GM21381 (cell line): ENCODE measurements around the gene GPI.
A peak's percentile ranks its signal among the peaks of the same experiment; 100 is the strongest.

Experiments
- ATAC-seq: cut with Tn5 transposase; IDR thresholded peaks from one replicate; pipeline ENCODE4 v1.9.1; 2021; ENCODE audit warnings: mild to moderate bottlenecking, moderate library complexity; ENCODE audit not compliant: unreplicated experiment

The GPI gene

DNA sequence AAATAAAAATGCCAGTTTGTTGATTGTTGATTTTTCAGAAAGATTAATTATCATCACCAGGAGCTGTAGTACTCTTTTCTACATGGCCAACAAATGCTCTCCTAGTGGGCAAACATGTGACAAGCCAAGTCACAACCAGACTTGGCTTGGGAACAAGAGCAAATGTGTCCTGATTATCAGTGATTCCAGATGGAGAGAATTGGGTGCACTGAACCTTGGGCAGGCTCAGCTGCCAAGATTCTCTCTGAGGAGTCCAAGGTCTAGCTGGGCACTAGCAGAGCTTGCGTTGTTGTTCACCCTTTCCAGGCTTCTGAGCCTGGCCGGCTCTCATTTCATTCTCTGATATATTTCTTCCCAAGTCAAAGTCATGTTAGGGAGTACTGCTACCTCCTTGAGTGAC lies 27.3 kb upstream of the GPI start:
- ATAC-seq = no peak

DNA sequence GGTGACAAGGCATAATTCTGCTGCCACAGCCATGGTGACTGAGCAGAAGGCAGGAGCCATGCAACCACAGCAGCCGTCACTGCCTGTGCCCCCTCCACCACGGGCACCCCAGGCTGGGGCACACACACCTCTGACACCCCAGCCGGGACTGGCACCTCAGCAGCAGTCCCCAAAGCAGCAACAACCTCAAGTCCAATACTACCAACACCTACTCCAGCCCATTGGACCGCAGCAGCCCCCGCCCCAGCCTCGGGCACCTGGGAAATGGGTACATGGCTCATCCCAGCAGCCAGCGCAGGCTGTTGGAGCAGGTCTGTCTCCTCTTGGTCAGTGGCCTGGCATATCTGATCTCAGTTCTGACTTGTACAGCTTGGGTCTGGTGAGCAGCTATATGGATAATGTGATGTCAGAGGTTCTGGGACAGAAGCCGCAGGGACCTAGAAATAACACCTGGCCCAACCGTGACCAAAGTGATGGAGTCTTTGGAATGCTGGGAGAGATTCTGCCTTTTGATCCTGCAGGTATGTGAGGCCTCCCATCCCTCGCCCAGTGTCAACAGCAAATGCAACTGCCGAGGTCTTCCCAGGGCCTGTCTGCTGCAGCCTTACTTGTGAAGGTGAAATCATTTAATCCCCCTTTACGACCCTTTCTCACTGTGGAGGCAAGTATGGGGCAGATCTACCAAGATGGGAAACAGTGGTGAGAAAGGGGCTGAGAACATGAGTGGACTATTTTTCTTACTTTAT lies 22.9 kb upstream of the GPI start:
- no peak for ATAC-seq

DNA sequence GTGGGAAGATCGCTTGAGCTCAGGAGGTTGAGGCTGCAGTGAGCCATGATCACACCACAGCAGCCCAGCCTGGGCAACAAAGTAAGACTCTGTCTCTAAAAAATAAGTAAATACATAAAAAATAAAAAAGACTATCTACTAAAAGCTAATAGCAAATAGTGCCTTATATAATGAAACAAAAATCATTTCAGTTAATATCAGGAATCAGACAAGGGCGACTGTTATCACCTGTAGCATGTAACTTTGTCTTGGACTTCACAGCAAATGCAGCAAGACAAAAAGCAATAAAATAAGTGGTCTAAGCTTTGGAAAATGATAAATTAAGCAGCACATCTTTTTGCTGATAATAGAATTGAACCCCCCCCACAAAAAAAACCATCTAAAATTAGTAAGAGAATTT lies 21.2 kb upstream of the GPI start:
- ATAC-seq = no peak

DNA sequence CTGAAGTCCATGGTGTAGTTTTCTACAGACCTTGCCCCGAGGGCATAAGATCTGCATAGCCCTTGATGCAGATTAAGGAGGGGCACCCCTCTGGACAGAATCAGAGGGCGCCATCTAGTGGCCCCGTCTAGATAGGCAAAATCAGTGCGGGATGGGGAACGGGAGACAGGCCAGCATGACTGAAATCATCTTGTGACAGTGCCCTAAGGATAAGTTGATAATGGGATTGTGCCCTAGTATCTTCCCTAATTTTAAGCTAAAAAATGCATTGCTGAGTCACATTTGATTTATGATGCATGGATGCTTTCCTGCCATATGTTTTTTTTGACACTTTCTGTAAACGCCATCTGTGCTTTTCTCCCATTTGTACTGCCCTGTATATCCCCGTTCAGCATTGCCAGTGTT lies 19.0 kb upstream of the GPI start:
- ATAC-seq = no peak

DNA sequence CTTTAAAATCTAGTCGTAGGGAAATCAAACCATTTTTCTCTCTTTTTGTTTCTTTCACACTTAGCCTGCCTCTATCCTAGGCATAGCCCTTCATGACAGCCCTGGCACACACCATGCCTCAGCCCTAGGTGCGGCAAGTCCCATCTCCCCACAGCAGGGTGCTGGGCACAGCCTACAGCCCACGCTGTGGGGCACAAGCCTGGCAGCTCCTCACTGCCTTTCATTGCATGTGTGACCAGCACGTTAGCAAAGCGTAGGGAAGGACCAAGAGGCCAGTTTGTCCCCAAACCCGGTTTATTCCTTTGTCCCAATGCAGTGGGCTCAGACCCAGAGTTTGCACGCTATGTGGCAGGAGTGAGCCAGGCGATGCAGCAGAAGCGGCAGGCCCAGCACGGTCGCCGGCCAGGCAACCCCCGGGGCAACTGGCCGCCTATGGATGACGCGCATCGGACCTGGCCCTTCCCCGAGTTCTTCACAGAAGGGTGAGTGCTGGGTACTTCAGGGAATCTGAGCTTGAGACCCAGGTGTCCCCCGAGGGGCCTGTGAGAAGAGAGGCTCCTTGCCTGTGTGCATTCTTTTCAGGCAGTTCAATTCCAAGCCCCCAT lies 17.3 kb upstream of the GPI start:
- no peak for ATAC-seq

DNA sequence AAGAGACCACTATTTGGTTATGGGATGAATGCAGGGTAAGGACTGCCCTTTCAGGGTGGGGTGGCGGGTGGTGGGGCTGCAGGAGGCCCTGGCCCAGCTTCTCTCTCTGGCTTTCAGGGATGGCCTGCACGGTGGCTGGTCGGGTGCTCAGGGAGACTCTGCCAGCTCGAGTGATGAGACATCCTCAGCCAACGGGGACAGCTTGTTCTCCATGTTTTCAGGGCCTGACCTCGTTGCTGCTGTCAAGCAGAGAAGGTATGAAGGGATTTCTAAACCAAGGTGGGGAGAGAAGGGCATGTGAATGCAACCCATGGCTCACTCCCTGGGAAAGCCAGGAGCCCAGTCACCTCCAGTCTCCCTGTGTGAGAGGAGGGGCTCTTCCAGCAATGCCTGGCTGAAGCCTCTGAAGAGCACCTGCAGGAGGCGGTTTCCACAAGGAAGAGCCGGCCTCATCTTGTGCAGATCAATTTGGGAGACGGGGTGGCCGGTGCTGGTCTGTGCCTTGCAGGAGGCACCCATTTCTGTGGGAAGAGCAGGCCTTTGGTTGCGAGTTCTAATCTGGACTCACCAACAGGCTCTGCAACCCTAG lies 16.0 kb upstream of the GPI start:
- ATAC-seq = no peak

DNA sequence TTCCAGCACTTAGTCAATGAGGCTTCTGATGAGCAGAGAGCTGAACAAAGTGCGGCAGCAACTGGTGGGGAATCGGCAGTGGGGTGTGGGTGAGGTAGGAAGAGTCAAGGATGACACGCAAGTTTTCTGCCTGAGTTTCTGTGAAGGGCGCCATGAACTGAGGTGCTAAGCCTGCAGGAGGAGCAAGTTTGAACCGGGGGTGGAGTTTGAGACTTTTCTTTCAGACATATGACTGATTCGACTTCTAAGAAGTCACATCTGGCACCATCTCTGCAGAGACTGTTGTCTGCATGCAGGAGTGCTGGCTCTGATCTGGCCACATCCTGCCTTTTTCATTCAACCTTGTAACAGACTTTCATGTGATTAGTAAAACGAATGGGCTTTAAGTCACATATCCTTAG lies 14.8 kb upstream of the GPI start:
- ATAC-seq = no peak

DNA sequence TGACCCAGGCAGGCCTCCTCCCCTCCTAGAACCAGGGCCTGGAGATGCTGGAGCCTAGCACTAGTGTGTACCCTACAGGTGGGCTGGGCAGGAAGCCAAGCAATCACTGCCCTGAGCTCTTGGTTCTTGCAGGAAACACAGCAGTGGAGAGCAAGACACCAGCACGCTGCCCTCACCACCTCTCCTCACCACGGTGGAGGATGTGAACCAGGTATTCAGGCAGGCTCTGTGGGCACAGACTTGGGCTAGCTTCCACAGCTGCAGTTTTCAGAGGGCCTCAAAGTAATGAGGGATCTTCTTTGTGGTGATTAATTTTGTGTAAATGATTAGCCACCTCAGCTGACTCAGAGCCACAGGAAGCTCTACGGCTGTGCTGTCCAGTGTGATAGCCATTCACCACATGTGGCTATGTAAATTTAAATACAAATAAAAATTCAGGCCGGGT lies 13.6 kb upstream of the GPI start:
- no peak for ATAC-seq

DNA sequence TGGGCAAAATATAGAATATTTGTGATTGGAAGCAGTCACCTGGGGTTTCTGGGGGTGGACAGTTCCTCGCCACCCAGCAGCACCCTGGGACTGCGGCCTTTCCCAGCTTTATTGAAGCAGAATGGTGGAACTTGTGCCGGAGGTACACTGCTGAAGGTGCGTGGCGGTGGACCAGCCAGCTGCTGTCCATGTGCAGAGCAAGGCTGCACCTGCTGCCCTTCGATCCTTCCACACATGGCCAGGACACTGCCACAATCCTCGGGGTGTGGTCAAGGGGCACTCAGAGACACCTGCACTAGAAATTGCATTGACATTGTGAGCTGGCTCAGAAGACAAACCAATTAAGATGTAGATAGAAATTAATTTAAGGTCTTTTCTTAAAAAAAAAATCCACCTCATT lies 11.4 kb upstream of the GPI start:
- ATAC-seq = no peak

DNA sequence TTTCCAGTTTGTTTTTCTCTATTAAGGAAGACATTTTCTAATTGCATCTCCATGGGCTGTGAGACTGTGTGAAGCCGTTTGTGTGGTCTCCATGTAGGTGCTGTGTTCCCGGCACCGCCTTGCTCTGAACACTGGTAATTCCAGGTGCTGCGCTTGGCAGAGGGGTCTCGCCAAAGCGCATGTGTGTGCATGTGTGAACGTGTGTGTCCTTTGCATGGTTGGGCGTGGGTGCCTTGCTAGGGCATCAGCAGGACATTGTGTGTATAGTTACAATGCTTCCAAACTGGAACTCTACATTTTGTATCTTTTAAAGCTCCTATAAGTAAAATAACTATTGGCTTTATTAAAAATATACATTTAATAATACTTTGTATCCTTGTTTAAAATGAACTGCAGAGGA lies 9.8 kb upstream of the GPI start:
- no peak for ATAC-seq

DNA sequence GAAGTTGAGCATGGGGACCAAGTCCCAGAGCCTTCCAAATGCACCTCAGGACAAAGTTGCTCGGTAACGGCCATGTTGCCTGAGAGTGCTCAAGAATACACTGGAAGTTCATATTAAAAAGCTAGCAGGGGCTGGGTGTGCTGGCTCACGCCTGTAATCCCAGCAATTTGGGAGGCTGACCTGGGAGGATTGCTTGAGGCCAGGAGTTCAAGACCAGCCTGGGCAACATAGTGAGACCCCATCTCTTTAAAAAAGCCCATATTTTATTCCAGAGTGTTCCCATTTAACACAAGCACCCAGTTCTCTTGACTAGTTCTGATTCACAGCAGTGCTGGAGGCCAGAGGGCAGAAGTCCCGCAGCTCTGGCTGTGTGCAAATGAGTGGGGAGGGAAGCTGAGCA lies 8.1 kb upstream of the GPI start:
- no peak for ATAC-seq

DNA sequence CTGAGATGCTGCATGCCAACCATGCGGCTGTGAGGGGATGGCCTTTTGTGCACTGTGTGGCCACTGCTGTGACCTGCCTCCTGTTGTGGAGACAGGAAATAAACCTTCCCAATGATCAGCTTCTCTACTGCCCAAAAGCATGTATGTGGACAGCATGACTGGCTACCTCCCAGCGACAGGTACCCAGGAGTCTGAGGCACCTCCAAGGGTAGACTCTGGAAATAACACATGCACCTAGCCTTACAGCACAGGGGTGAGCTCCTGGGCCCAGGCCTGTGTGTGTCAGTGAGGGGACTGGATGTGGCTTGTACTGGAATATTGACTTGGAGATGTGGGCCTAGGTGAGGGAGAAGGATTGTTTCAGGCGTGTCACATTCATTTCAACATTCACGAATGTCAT lies 7.6 kb upstream of the GPI start:
- no peak for ATAC-seq

DNA sequence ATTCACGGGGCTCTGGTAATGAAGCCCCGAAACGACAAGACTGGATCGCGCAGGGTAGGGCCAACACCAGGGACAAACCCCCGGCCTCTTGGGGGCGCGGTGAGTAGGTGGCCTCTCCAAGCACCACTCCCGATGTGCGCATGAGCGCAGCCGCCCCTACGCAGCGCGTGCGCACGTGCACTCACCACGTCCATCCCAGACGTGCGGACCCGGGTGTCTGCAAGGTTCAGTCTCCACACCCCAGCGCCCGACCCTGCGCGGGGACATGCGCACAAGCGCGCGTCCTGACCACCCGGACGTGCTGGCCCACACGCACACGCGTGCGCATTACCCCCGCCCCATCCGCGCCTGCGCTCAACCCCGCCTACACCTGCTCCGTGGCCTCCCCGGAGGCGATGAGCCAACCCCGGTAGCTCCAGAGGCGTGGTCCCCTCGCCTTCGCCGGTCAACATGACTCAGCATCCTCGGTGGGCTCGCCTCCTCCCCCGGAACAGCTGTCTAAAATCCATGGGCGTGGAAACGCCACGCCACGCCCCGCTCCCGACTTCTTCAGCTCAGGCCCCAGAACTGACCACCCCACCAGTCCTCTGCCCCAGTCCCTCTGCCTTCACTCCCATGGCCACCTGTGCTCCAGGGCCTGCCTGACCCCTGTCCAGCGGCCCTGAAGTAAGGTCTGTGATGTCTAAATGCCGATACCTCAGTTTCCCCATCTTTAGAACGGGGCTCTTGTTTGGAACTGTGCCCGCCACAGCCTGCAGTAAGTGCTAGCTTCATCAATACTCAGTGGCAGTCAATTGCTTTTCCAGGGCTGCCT lies 5.6 kb upstream of the GPI start:
- peak; percentile 86 for ATAC-seq

DNA sequence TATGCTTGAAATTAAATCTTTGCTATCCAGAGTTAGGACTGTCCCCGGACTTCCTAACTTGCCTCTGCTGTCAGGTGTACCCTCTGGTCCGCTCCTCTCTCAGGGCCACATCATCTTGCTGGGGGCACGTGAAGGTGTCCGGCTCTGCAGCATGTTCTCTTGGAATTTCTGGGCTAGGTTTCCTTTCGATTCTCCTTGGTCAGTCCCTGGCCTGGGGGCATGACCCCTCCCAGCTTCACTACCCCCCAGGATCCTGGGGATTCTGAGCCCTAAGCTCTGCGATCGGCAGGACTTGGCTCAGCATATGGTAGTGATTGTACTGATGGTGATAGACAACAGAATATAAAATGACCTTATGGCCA lies 5.1 kb upstream of the GPI start:
- no peak for ATAC-seq

DNA sequence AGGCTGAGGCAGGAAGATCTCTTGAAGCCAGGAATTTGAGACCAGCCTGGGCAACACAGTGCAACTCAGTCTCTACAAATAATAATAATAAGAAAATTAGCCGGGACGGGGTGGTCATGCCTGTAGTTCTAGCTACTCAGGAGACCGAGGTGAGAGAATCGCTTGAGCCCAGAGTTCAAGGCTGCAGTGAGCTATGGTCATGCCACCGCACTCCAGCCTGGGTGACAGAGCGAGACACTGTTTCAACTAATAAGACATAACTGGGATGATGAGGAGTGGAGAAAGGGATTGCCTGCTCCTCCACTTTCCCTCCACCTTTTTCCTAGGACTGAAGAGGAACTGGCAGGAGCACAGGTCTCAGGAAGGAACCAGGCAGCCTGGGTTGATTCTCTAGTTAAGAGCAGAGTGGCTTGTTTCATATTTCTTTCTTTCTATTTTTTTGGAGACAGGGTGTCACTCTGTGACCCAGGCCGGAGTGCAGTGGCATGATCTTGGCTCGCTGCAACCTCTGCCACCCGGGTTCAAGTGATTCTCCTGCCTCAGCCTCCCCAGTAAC lies 4.6 kb upstream of the GPI start:
- no peak for ATAC-seq

DNA sequence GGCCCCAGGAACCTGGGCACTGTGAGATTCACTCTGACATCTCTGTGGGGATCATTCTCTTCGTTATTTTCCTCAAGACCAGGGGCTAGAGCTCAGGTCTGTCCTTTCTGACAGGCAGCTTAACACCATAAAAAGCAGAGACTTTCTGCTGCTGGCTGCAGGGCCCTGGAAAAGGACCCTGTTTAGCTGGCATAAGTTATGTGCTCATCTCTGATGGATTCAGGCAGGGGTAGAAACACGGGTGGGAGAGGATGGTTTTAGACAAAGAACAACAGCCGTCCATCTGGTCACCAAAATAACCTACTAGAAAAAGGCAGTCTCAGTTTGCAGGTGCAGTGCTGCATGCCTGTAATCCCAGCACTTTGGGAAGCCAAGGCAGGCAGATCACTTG lies 2.3 kb upstream of the GPI start:
- ATAC-seq = no peak

DNA sequence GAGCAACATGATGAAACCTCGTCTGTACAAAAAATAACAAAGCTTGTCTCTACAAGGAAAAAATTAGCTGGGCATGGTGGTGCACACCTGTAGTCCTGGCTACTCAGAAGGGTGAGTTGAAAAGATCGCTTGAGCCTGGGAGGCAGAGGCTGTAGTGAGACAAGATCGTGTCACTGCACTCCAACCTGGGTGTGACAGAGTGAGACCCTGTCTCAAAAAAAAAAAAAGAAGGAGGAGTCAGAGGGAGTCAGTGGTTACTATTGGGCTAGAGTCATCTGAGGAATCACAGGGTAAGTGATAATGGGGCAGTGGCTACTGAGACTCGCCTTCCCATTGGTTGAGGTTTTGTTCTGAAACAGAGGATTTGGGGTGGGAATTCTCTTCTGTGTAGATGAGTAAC lies 1.9 kb upstream of the GPI start:
- no peak for ATAC-seq

DNA sequence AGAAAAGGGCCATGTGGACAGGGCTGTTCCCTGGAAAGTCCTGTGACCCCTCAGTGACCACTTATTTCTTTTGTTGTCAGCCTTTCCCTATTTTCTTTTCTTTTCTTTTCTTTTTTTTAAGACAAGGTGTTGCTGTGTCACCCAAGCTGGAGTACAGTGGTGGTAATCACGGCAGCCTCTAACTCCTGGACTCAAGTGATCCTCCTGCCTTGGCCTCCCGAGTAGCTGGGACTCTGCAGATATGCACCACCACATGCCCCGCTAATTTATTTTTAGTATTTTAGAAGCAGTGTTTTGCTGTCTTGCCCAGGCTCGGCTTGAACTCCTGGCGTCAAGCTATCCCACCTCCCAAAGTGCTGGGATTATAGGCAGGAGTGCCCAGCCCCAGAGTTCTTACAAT lies 1.1 kb upstream of the GPI start:
- no peak for ATAC-seq

DNA sequence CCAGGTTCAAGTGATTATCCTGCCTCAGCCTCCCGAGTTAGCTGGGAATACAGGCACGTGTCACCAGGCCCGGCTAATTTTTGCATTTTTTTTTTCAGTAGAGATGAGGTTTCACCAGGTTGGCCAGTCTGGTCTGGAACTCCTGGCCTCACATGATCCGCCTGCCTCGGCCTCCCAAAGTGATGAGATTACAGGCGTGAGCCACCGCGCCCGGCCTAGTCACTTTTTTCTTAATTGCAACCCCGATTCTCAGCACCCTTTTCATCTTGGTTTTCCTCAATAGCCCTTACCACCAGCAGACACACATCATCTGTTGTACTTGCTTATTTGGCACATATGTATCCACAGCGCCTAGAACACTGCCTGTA lies 550 bp upstream of the GPI start:
- no peak for ATAC-seq

DNA sequence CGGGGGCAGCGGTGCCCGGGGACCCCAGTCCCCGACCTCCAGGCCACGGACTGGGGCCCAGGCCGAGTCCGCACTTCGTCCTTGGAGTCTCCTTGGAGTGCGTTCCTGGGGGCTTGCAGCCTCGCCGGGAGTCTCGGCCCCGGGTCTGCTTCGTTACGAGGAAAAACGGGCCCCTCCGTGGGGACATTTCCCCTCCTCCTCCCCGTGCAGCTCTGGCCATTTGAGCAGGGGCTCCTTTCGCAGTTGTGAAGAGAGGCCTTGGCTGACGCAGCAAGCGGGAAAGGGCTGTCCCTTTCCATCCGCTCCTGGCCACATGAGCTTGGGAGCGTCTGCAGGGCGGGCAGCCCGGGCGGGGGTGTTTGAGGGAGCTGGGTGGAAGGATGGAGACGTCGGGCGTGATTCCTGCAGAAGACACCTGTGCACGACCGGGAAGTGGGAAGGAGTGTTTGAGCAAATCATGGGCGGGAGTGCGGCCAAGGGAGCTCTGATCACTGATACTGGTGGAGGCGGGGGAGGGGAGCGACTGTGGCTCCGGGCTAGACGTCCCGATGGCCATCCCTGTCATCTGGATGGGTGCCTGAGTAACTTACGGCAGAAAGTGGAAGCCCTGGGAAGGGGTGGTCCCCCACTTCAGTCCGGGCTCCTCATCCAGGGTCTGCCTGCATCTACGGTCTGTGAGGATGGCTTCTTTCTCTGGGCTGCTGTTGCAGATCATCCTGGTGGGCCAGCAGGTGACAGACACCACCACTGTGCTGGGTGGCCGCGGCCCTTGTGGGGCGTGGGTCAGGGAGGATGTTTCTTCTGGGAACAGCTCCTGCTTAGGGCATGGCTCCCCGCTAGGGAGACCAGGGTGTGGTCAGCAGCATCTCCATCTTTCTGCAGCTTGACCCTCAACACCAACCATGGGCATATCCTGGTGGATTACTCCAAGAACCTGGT lies 736 bp downstream of the GPI start:
- ATAC-seq = peak; percentile 7
